Common myeloid progenitor, CD34-positive (primary cell): Measurements from ENCODE around the gene CTAGE4. TPM values are rescaled to one million over a fixed set of nuclear protein-coding genes. Genes with fewer than 3 reads are reported as not detected.
"Not testable (repeated sequence)": the region's sequence is repeated elsewhere in the genome, so short reads cannot be mapped to it uniquely, and the experiment has no call there.

Source experiments
- CTCF ChIA-PET: fragments of 350-600 bp; sonication (Branson Sonifier 250); formaldehyde crosslinking; loops from one replicate; lab custom pipeline; 2021; ENCODE audit warnings: antibody characterized with exemption; lab: Charles Lee
- POLR2A ChIA-PET: fragments of 350-600 bp; sonication (Branson Sonifier 250); formaldehyde crosslinking; loops from one replicate; lab custom pipeline; 2021; ENCODE audit warnings: antibody characterized with exemption; lab: Charles Lee
- DNase-seq, 3 donors: peaks; one replicate each; pipeline versions ENCODE4 v3.0.0 to v3.0.0-alpha.2; 2013
- H3K27ac ChIP-seq, 2 experiments: 1 replicate in 1 of 2; 2 replicates in 1 of 2; pipeline ENCODE4 v1.7.0; 2013; ENCODE audit warnings: inconsistent platforms in 2 of 2, low read length in 2 of 2, mild to moderate bottlenecking in 2 of 2, low read depth in 1 of 2, moderate library complexity in 1 of 2; ENCODE audit not compliant: severe bottlenecking in 2 of 2, insufficient read depth in 1 of 2, poor library complexity in 1 of 2
- H3K27me3 ChIP-seq, 5 experiments: replicated peaks in 2 of 5; 1 replicate in 3 of 5; 2 replicates in 2 of 5; pipeline versions ENCODE4 v1.6.1 to v1.7.0; 2013; ENCODE audit warnings: low read length in 4 of 5, mild to moderate bottlenecking in 2 of 5, moderate library complexity in 2 of 5, inconsistent platforms in 1 of 5; ENCODE audit not compliant: insufficient read depth in 5 of 5, control insufficient read depth in 4 of 5
- H3K36me3 ChIP-seq, 4 experiments: 1 replicate in 2 of 4; 2 replicates in 2 of 4; pipeline versions ENCODE4 v1.6.1 to v1.7.0; 2013; ENCODE audit warnings: low read length in 3 of 4, control low read depth in 1 of 4, mild to moderate bottlenecking in 1 of 4; ENCODE audit not compliant: control insufficient read depth in 4 of 4, insufficient read depth in 4 of 4
- H3K4me1 ChIP-seq, 4 experiments: 1 replicate in 3 of 4; 2 replicates in 1 of 4; pipeline versions ENCODE4 v1.6.1 to v1.7.1; 2013; ENCODE audit warnings: low read length in 3 of 4, mild to moderate bottlenecking in 3 of 4, control low read depth in 1 of 4, inconsistent platforms in 1 of 4, moderate library complexity in 1 of 4; ENCODE audit not compliant: control insufficient read depth in 4 of 4, insufficient read depth in 4 of 4; ENCODE audit errors: control extremely low read depth in 1 of 4
- H3K4me3 ChIP-seq, 7 experiments: 1 replicate in 4 of 7; 2 replicates in 3 of 7; pipeline versions ENCODE4 v1.5.1 to v1.7.0; 2013; ENCODE audit warnings: mild to moderate bottlenecking in 7 of 7, low read length in 6 of 7, moderate library complexity in 6 of 7, inconsistent platforms in 2 of 7, low read depth in 2 of 7, control low read depth in 1 of 7; ENCODE audit not compliant: insufficient read depth in 4 of 7, control insufficient read depth in 1 of 7; ENCODE audit errors: extremely low read depth in 1 of 7
- H3K9me3 ChIP-seq, 5 experiments: 1 replicate in 4 of 5; 2 replicates in 1 of 5; pipeline versions ENCODE4 v1.6.1 to v1.7.1; 2013; ENCODE audit warnings: low read length in 4 of 5, mild to moderate bottlenecking in 2 of 5, inconsistent platforms in 1 of 5, low read depth in 1 of 5, moderate library complexity in 1 of 5; ENCODE audit not compliant: control insufficient read depth in 4 of 5, insufficient read depth in 2 of 5; ENCODE audit errors: control extremely low read depth in 1 of 5
- WGBS: methylation state at CpG from one replicate; pipeline ENCODE4 v1.1.5; 2013; ENCODE audit not compliant: insufficient coverage; 5-methylcytosine and 5-hydroxymethylcytosine counted together
- polyA plus RNA-seq: library from polyadenylated mRNA; unstranded; fragments of 120-200 nt; gene quantifications from one replicate; pipeline ENCODE4 v1.2.1, GENCODE V29; 2013

The CTAGE4 gene
- 4.4 TPM for polyA plus RNA-seq

DNA sequence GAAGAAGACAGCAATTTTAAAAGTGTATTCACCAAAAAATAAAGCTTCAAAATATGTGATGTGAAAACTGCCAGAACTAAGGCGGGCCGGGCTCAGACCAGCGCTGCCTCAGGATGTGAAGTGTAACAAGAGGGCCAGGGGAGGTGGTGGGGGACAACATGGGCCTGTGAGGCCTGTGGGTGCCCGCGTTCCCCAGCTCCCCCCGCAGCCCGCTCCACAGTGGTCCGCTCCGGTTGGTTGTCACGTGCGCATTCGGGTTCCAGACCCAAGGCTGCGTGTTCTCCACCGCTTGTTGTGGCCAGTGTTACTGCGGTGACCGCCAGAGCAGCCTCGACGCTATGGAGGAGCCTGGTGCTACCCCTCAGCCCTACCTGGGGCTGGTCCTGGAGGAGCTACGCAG is at the start of gene CTAGE4:
TSS of gene CTAGE4 (plus strand) at position 301 of the 400 bp plus-strand sequence. CDS start at position 339, 38 bp downstream.
- POLR2A ChIA-PET, CTCF ChIA-PET, H3K9me3 ChIP-seq, H3K36me3 ChIP-seq, DNase-seq, H3K27ac ChIP-seq, H3K4me3 ChIP-seq, H3K27me3 ChIP-seq, H3K4me1 ChIP-seq: not testable (repeated sequence)
- WGBS, result no CpG with 5 or more reads among the region's 19 CpGs

DNA sequence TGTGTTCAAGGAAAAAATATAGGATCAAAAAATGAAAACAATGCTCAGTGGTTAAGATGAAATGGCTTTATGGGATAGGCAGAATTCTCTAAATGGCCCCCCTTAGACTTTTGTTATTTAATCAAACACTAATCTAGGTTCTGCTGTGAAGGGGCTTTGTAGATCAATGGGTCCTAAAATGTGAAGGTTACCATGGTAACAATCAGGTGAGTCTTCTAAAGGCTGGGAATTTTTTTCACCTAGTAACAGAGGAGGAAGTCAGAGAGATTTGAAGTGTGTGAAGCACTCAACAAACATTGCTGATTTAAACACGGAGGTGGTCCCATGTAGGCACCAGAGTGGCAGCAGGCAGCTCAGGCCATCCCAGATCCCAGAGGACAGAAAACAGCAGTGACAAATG is 49.1 kb upstream of the CTAGE4 start:
- WGBS, result 100% methylated on average over 1 of the region's 1 CpG
- ChIA-PET POLR2A (no interaction called here), CTCF (no interaction called here)
- H3K36me3 ChIP-seq, result no peaks in the 10 kb centered on the region
- H3K4me1 ChIP-seq, result no peaks in the 10 kb centered on the region
- DNase-seq, result no peak
- H3K27ac ChIP-seq, result no peak overlapping the region
- H3K27me3 ChIP-seq, result no peaks in the 10 kb centered on the region
- no peak overlapping the region for H3K4me3 ChIP-seq
- H3K9me3 ChIP-seq, result no peaks in the 10 kb centered on the region

DNA sequence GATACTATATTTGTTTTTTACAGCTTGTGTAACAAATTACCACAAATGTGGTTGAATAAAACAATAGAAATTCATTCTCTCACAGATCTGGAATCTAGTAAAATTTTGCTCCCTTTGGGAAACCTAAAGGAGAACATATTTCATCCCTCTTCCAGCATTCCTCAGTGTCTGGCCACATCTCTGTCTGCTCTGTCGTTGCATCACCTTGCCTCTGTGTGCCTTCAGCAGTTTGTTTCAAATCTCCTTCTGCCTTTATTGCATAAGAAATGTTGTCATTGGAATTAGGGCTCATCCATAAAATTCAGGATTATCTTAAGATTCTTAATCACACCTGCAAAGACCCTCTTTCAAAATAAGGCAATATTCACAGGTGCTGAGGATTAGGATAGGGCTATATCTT is 45.8 kb upstream of the CTAGE4 start:
- Histone ChIP-seq H3K4me1 (no peaks in the 10 kb centered on the region), H3K36me3 (no peaks in the 10 kb centered on the region), H3K27me3 (no peaks in the 10 kb centered on the region), H3K4me3 (no peak overlapping the region), H3K27ac (no peak overlapping the region), H3K9me3 (peaks cover 0 to 3% (median 0%) of the 10 kb centered on the region in 5 experiments)
- ChIA-PET POLR2A (no interaction called here), CTCF (no interaction called here)
- WGBS, result 80% methylated on average over 1 of the region's 1 CpG
- DNase-seq, result no peak

- 100% methylated on average over 3 of the region's 3 CpGs for WGBS
- CTCF ChIA-PET, result interaction anchor here (1.0 kb wide), 1 partner anchor 8 kb away, joined by 3 read pairs; no protein-coding TSS in a partner anchor
- DNase-seq, result no peak
Measured at GRCh38 chr7:144142187-144142586, 41.1 kb upstream of the CTAGE4 start.

DNA sequence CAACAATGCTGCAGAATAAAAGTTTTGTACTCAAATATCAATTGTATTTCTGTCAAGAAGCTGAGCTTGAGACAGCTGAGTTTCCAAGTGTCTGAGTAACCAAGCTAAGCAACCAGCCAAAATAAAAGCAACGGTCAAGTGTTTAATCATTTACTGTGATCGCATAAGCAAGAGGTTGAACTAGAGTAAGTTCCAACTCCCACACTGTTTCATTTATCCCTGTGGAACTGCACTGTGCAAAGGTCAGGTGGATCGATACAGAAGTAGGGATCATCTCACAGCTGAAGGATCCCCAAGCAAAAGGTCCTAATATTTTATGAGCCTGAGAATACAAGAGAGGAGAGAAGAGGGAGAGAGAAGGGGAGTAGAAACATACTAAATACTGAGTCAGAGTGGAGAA is 38.8 kb upstream of the CTAGE4 start:
- Histone ChIP-seq H3K4me1 (no peaks in the 10 kb centered on the region), H3K9me3 (peaks cover 2 to 23% (median 7%) of the 10 kb centered on the region in 5 experiments), H3K27ac (no peak overlapping the region), H3K36me3 (no peaks in the 10 kb centered on the region), H3K27me3 (no peaks in the 10 kb centered on the region), H3K4me3 (no peak overlapping the region)
- POLR2A ChIA-PET, result no interaction called here
- CTCF ChIA-PET, result no interaction called here
- DNase-seq, result no peak
- 94% methylated on average over 2 of the region's 3 CpGs for WGBS

More at GRCh38 chr7:144142187-144142586, 41.1 kb upstream of the CTAGE4 start:
- peaks cover 0 to 13% (median 3%) of the 10 kb centered on the region in 5 experiments for H3K9me3 ChIP-seq
- no peaks in the 10 kb centered on the region for H3K27me3 ChIP-seq
- H3K4me1 ChIP-seq, result no peaks in the 10 kb centered on the region
- POLR2A ChIA-PET, result no interaction called here
- no peak overlapping the region for H3K4me3 ChIP-seq
- no peaks in the 10 kb centered on the region for H3K36me3 ChIP-seq
- H3K27ac ChIP-seq, result no peak overlapping the region

DNA sequence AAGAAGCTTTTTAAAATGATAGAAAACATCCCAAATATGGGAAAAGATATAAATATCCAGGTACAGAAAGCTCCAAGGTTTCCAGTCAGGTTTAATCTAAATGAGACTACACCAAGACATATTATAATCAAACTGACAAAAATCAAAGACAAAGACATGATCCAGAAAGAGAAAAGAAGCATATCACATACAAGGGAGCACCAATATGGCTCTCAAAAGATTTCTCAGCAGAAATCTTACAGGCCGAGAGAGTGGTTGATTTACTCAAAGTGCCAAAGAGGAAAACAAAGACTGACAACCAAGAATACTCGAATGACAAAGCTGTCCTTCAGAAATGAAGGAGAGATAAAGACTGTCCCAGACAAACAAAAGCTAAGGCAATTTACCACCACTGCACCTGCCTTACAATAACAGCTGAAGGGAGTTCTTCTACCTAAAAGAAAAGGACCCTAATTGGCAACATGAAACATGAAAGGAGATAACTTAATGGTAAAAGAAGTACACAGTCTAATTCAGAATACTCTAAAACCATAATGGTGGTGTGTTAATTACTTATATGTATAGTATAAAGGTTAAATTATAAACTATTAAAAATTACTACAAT is 34.9 kb upstream of the CTAGE4 start:
- no peaks in the 10 kb centered on the region for H3K36me3 ChIP-seq
- H3K27ac ChIP-seq, result no peak overlapping the region
- ChIA-PET CTCF (no interaction called here), POLR2A (no interaction called here)
- no peak for DNase-seq
- H3K4me1 ChIP-seq, result no peaks in the 10 kb centered on the region
- peaks cover 4 to 28% (median 7%) of the 10 kb centered on the region in 5 experiments for H3K9me3 ChIP-seq
- H3K27me3 ChIP-seq, result no peaks in the 10 kb centered on the region
- 89% methylated on average over 1 of the region's 2 CpGs for WGBS
- H3K4me3 ChIP-seq, result peak overlapping the region in 1 of 7 experiments; percentile 16

- POLR2A ChIA-PET, result no interaction called here
- 100% methylated on average over 1 of the region's 1 CpG for WGBS
- no peak overlapping the region for H3K27ac ChIP-seq
- H3K4me3 ChIP-seq, result no peak overlapping the region
- DNase-seq, result no peak
- H3K4me1 ChIP-seq, result no peaks in the 10 kb centered on the region
- H3K9me3 ChIP-seq, result no peaks in the 10 kb centered on the region
- CTCF ChIA-PET, result no interaction called here
- H3K27me3 ChIP-seq, result no peaks in the 10 kb centered on the region
- no peaks in the 10 kb centered on the region for H3K36me3 ChIP-seq
Measured at GRCh38 chr7:144158861-144159260, 24.4 kb upstream of the CTAGE4 start.
